Activated CD4-positive, alpha-beta memory T cell treated with anti-CD3 and anti-CD28 coated beads for 36 hours (primary cell): ENCODE measurements around the gene FBXL14. TPM values are rescaled to one million over a fixed set of nuclear protein-coding genes. Genes with fewer than 3 reads are reported as not detected.

ENCODE experiments used
- CTCF ChIA-PET: fragments of 350-600 bp; sonication (Branson Sonifier 250); formaldehyde crosslinking; loops from one replicate; lab custom pipeline; 2021; ENCODE audit warnings: antibody characterized with exemption, inconsistent platforms; lab: Charles Lee
- POLR2A ChIA-PET: fragments of 350-600 bp; sonication (Branson Sonifier 250); formaldehyde crosslinking; loops from one replicate; lab custom pipeline; 2021; ENCODE audit warnings: antibody characterized with exemption; lab: Charles Lee
- DNase-seq: peaks from one replicate; pipeline ENCODE4 v3.0.0-alpha.2; 2020
- H3K27ac Mint-ChIP-seq: one replicate; pipeline ENCODE4 v1.8.0; 2021; ENCODE audit warnings: mixed read lengths
- H3K27me3 Mint-ChIP-seq: one replicate; pipeline ENCODE4 v1.8.0; 2021; ENCODE audit warnings: mixed read lengths
- H3K36me3 Mint-ChIP-seq: one replicate; pipeline ENCODE4 v1.8.0; 2021; ENCODE audit warnings: mixed read lengths
- H3K4me1 Mint-ChIP-seq: one replicate; pipeline ENCODE4 v1.8.0; 2021; ENCODE audit warnings: low read depth, mixed read lengths
- H3K4me3 Mint-ChIP-seq: one replicate; pipeline ENCODE4 v1.8.0; 2021; ENCODE audit warnings: mild to moderate bottlenecking, mixed read lengths
- H3K9me3 Mint-ChIP-seq: one replicate; pipeline ENCODE4 v1.8.0; 2021; ENCODE audit warnings: mixed read lengths
- intact Hi-C: fragments of 100-400 bp; cut with micrococcal nuclease; formaldehyde crosslinking; loops from one replicate; pipeline ENCODE4 v1.15.1; 2023
- total RNA-seq, 2 experiments: library from RNA; stranded (reverse); gene quantifications; one replicate each; pipeline ENCODE4 v1.2.3, GENCODE V29; 2021

The FBXL14 gene
- total RNA-seq, 2 experiments from 2014 or later: 13.5 to 14.4 TPM

- ChIA-PET CTCF (no interaction called here), POLR2A (no interaction called here)
- intact Hi-C loops: loop anchor here (5.0 kb wide), 2 partner anchors 62 to 77 kb away; partner anchors contain the start of gene FBXL14
- Mint-ChIP-seq H3K4me1 (peaks cover 29% of the 10 kb centered on the region), H3K27me3 (peaks cover 57% of the 10 kb centered on the region), H3K9me3 (no peaks in the 10 kb centered on the region), H3K36me3 (no peaks in the 10 kb centered on the region), H3K4me3 (peak overlapping the region; percentile 63), H3K27ac (no peak overlapping the region)
- no peak for DNase-seq
Observed at GRCh38 chr12:1529862-1530591, 64.4 kb downstream of the FBXL14 start.

GRCh38 chr12:1529228-1529861, 65.0 kb downstream of the FBXL14 start:
- Mint-ChIP-seq H3K4me3 (peak overlapping the region; percentile 63), H3K27me3 (peaks cover 57% of the 10 kb centered on the region), H3K9me3 (no peaks in the 10 kb centered on the region), H3K36me3 (no peaks in the 10 kb centered on the region), H3K27ac (no peak overlapping the region), H3K4me1 (peaks cover 29% of the 10 kb centered on the region)
- DNase-seq: no peak
- intact Hi-C loops: no loop called here
- POLR2A ChIA-PET: interaction anchor here (0.9 to 1.3 kb wide), 2 partner anchors 29 to 55 kb away, joined by 3 to 6 read pairs; no protein-coding TSS in a partner anchor
- CTCF ChIA-PET: interaction anchor here (0.9 kb wide), 1 partner anchor 54 kb away, joined by 4 read pairs; no protein-coding TSS in a partner anchor

GRCh38 chr12:1528791-1529190, 65.6 kb downstream of the FBXL14 start:
- no peak overlapping the region for H3K4me3 Mint-ChIP-seq
- DNase-seq: no peak
- ChIA-PET POLR2A (interaction anchor here (0.9 to 1.3 kb wide), 2 partner anchors 30 to 55 kb away, joined by 3 to 6 read pairs; no protein-coding TSS in a partner anchor), CTCF (interaction anchor here (0.9 to 1.4 kb wide), 2 partner anchors 54 to 411 kb away, joined by 3 to 4 read pairs; no protein-coding TSS in a partner anchor)
- peaks cover 25% of the 10 kb centered on the region for H3K4me1 Mint-ChIP-seq
- intact Hi-C loops: no loop called here
- no peaks in the 10 kb centered on the region for H3K9me3 Mint-ChIP-seq
- no peak overlapping the region for H3K27ac Mint-ChIP-seq
- H3K27me3 Mint-ChIP-seq: peaks cover 60% of the 10 kb centered on the region
- H3K36me3 Mint-ChIP-seq: no peaks in the 10 kb centered on the region

- DNase-seq: no peak
- H3K4me1 Mint-ChIP-seq: peaks cover 15% of the 10 kb centered on the region
- no peaks in the 10 kb centered on the region for H3K36me3 Mint-ChIP-seq
- ChIA-PET POLR2A (no interaction called here), CTCF (interaction anchor here (1.4 to 1.8 kb wide), 2 partner anchors 23 to 410 kb away, joined by 3 read pairs; no protein-coding TSS in a partner anchor)
- H3K27me3 Mint-ChIP-seq: peaks cover 57% of the 10 kb centered on the region
- intact Hi-C loops: no loop called here
- H3K27ac Mint-ChIP-seq: no peak overlapping the region
- no peaks in the 10 kb centered on the region for H3K9me3 Mint-ChIP-seq
- no peak overlapping the region for H3K4me3 Mint-ChIP-seq
Observed at GRCh38 chr12:1527789-1528188, 66.6 kb downstream of the FBXL14 start.

GRCh38 chr12:1525858-1526257, 68.5 kb downstream of the FBXL14 start:
- H3K27ac Mint-ChIP-seq: no peak overlapping the region
- H3K4me1 Mint-ChIP-seq: peaks cover 2% of the 10 kb centered on the region
- no peaks in the 10 kb centered on the region for H3K36me3 Mint-ChIP-seq
- H3K4me3 Mint-ChIP-seq: no peak overlapping the region
- CTCF ChIA-PET: interaction anchor here (1.3 kb wide), 1 partner anchor 57 kb away, joined by 4 read pairs; no protein-coding TSS in a partner anchor
- no peak for DNase-seq
- intact Hi-C loops: no loop called here
- POLR2A ChIA-PET: no interaction called here
- no peaks in the 10 kb centered on the region for H3K9me3 Mint-ChIP-seq
- H3K27me3 Mint-ChIP-seq: peaks cover 42% of the 10 kb centered on the region

GRCh38 chr12:1523558-1524050, 70.8 kb downstream of the FBXL14 start:
- no peak overlapping the region for H3K27ac Mint-ChIP-seq
- CTCF ChIA-PET: interaction anchor here (0.7 kb wide), 1 partner anchor 60 kb away, joined by 5 read pairs; no protein-coding TSS in a partner anchor

GRCh38 chr12:1523046-1523445, 71.3 kb downstream of the FBXL14 start:
- CTCF ChIA-PET: interaction anchor here (1.1 kb wide), 1 partner anchor 405 kb away, joined by 3 read pairs; no protein-coding TSS in a partner anchor
- no peaks in the 10 kb centered on the region for H3K9me3 Mint-ChIP-seq
- DNase-seq: no peak
- intact Hi-C loops: no loop called here
- no peak overlapping the region for H3K4me3 Mint-ChIP-seq
- H3K27me3 Mint-ChIP-seq: peaks cover 38% of the 10 kb centered on the region
- no peaks in the 10 kb centered on the region for H3K4me1 Mint-ChIP-seq
- no peak overlapping the region for H3K27ac Mint-ChIP-seq
- POLR2A ChIA-PET: no interaction called here
- no peaks in the 10 kb centered on the region for H3K36me3 Mint-ChIP-seq

More at GRCh38 chr12:1523558-1524050, 70.8 kb downstream of the FBXL14 start:
- Mint-ChIP-seq H3K27me3 (peaks cover 42% of the 10 kb centered on the region), H3K4me3 (no peak overlapping the region), H3K9me3 (no peaks in the 10 kb centered on the region), H3K36me3 (no peaks in the 10 kb centered on the region), H3K4me1 (no peaks in the 10 kb centered on the region)
- POLR2A ChIA-PET: no interaction called here
- intact Hi-C loops: no loop called here
- no peak for DNase-seq

- no peak for DNase-seq
- Mint-ChIP-seq H3K36me3 (no peaks in the 10 kb centered on the region), H3K4me3 (no peak overlapping the region), H3K9me3 (peaks cover 9% of the 10 kb centered on the region), H3K27ac (no peak overlapping the region), H3K27me3 (peaks cover 17% of the 10 kb centered on the region), H3K4me1 (no peaks in the 10 kb centered on the region)
- ChIA-PET POLR2A (no interaction called here), CTCF (interaction anchor here (0.8 kb wide), 1 partner anchor 13 kb away, joined by 3 read pairs; no protein-coding TSS in a partner anchor)
- intact Hi-C loops: loop anchor here (5.0 kb wide), 1 partner anchor 63 kb away; no protein-coding TSS in a partner anchor
Observed at GRCh38 chr12:1519642-1520041, 74.7 kb downstream of the FBXL14 start.

GRCh38 chr12:1518591-1519516, 75.5 kb downstream of the FBXL14 start:
- no peak for DNase-seq
- Mint-ChIP-seq H3K4me3 (no peak overlapping the region), H3K27ac (no peak overlapping the region), H3K27me3 (peaks cover 15% of the 10 kb centered on the region), H3K4me1 (no peaks in the 10 kb centered on the region), H3K9me3 (peaks cover 9% of the 10 kb centered on the region), H3K36me3 (no peaks in the 10 kb centered on the region)
- POLR2A ChIA-PET: no interaction called here
- intact Hi-C loops: loop anchor here (5.0 kb wide), 1 partner anchor 63 kb away; no protein-coding TSS in a partner anchor
- CTCF ChIA-PET: interaction anchor here (2.3 kb wide), 1 partner anchor 64 kb away, joined by 13 read pairs; no protein-coding TSS in a partner anchor

- intact Hi-C loops: loop anchor here (5.0 kb wide), 1 partner anchor 64 kb away; no protein-coding TSS in a partner anchor
- no peaks in the 10 kb centered on the region for H3K36me3 Mint-ChIP-seq
- no peak overlapping the region for H3K4me3 Mint-ChIP-seq
- CTCF ChIA-PET: interaction anchor here (1.0 to 2.3 kb wide), 2 partner anchors 65 to 400 kb away, joined by 5 to 13 read pairs; no protein-coding TSS in a partner anchor
- H3K4me1 Mint-ChIP-seq: no peaks in the 10 kb centered on the region
- POLR2A ChIA-PET: no interaction called here
- no peak for DNase-seq
- H3K9me3 Mint-ChIP-seq: peaks cover 9% of the 10 kb centered on the region
- no peak overlapping the region for H3K27ac Mint-ChIP-seq
- H3K27me3 Mint-ChIP-seq: peaks cover 11% of the 10 kb centered on the region
Observed at GRCh38 chr12:1517734-1518525, 76.5 kb downstream of the FBXL14 start.
